PC-9 (cell line): ENCODE data around the gene PSKH1.

Source experiments
- CTCF ChIP-seq: fragments of 200-600 bp; sonication (generic); conservative IDR thresholded peaks from 2 replicates; pipeline ENCODE4 v1.6.1; 2017; ENCODE audit warnings: mixed run types, antibody characterized with exemption, mild to moderate bottlenecking, moderate library complexity
- EZH2 ChIP-seq: fragments of 200-600 bp; sonication (generic); IDR thresholded peaks from 2 replicates; pipeline ENCODE4 v1.8.0; 2017; ENCODE audit warnings: antibody characterized with exemption, low read depth

- TF ChIP-seq EZH2: no peak
- TF ChIP-seq CTCF: no peak
Measured at GRCh38 chr16:67975321-67976105, 82.5 kb downstream of the PSKH1 start.
